Kidney epithelial cell (primary cell): ENCODE measurements around the gene TWF2. TPM values are rescaled to one million over a fixed set of nuclear protein-coding genes. Genes with fewer than 3 reads are reported as not detected.

Experiments used
- DNase-seq: peaks from one replicate; pipeline ENCODE4 v3.0.0-alpha.2; 2010; ENCODE audit warnings: low read depth
- H3K27me3 ChIP-seq: 2 replicates; pipeline ENCODE4 v1.6.0; 2011; ENCODE audit warnings: low read length; ENCODE audit not compliant: control insufficient read depth, insufficient read depth
- H3K36me3 ChIP-seq: 2 replicates; pipeline ENCODE4 v1.5.1; 2011; ENCODE audit warnings: low read length; ENCODE audit not compliant: control insufficient read depth, insufficient read depth
- H3K4me3 ChIP-seq: 2 replicates; pipeline ENCODE4 v1.5.1; 2011; ENCODE audit warnings: low read depth, mild to moderate bottlenecking, control low read depth, low read length
- total RNA-seq: library from RNA; depleted of rRNA; stranded (reverse); fragments of >200 nt; gene quantifications from 2 replicates; pipeline ENCODE4 v1.2.3, GENCODE V29; 2015
- TF ChIP-seq, protein P1 (sequence below): IDR thresholded peaks from 2 replicates; pipeline ENCODE4 v1.5.1; 2011; ENCODE audit warnings: mild to moderate bottlenecking, moderate library complexity, low read length, control low read depth, inconsistent platforms; ENCODE audit not compliant: insufficient read depth, poor library complexity, severe bottlenecking

TWF2 gene
- total RNA-seq, 1 donor from 2014 or later, result 159 TPM

DNA sequence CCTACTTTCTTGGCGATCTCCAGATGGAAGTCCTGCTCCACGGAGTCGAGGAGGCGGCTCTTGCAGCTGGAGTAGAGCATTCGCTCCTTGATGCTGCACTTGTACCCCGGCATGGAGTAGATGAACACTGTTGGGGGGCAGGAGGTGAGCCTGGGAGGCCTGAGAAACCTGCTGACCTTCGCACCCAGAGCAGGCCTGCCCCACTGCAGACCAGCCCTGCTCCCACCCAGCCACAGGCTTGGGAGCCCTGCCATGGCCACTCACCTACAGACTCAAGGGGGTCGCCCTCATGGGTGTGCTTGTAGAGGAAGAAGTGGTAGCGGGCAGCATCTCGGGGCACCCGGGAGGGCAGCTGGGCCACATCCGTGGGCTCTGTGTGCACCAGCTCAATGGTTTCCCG is 9.3 kb downstream of the TWF2 start:
- peaks cover 6% of the 10 kb centered on the region for H3K36me3 ChIP-seq
- DNase-seq, result no peak
- no peak overlapping the region for H3K4me3 ChIP-seq
- no peaks in the 10 kb centered on the region for H3K27me3 ChIP-seq
- TF ChIP-seq, protein P1, sequence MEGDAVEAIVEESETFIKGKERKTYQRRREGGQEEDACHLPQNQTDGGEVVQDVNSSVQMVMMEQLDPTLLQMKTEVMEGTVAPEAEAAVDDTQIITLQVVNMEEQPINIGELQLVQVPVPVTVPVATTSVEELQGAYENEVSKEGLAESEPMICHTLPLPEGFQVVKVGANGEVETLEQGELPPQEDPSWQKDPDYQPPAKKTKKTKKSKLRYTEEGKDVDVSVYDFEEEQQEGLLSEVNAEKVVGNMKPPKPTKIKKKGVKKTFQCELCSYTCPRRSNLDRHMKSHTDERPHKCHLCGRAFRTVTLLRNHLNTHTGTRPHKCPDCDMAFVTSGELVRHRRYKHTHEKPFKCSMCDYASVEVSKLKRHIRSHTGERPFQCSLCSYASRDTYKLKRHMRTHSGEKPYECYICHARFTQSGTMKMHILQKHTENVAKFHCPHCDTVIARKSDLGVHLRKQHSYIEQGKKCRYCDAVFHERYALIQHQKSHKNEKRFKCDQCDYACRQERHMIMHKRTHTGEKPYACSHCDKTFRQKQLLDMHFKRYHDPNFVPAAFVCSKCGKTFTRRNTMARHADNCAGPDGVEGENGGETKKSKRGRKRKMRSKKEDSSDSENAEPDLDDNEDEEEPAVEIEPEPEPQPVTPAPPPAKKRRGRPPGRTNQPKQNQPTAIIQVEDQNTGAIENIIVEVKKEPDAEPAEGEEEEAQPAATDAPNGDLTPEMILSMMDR, result no peak

DNA sequence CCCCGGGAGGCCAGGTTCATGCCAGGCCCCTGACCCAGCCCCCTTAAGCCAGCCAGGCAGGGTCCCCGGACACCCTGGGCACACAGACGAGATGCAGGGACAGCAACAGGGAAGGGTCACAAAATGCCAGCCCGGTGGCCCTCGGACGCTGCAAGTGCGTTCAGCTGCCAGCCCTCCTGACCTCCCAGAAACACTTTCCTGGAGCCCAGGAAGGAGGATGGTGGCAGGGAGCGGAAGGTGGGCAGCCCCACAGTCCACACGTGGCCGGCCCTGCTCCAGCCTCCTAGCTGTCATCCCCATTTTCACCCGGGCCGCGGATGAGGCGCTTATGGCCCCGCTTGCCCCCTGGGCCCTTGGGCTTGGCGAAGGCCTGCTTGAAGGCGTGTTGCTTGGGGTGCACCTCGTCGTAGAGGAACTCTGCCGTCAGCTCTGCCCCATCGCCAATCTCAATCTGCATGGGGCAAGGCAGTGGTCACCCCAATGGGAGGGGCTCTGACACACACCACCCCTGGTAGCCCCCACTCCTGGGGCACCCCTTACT is 10.1 kb downstream of the TWF2 start:
- peaks cover 6% of the 10 kb centered on the region for H3K36me3 ChIP-seq
- no peak overlapping the region for H3K4me3 ChIP-seq
- TF ChIP-seq, protein P1, result no peak
- no peak for DNase-seq
- H3K27me3 ChIP-seq, result no peaks in the 10 kb centered on the region

DNA sequence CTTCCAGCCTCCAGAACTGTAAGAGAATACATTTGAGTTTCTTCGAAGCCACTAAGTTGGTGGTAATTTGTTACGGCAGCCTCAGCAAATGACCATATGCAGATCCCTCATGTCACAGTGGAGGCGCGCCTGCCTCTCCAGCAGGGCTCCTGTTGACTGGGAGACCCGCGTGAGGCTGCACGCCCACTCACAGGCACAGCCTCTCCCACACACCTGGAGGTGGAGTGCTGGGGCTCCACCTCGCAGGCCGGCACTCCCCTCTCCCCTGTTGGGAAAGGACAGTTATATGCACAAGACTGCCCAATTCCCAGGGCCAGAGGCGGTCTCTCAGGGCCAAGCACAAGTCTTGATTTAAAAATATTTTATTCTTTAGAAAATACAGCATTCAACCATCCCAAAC is 10.7 kb downstream of the TWF2 start:
- peaks cover 6% of the 10 kb centered on the region for H3K36me3 ChIP-seq
- DNase-seq, result no peak

DNA sequence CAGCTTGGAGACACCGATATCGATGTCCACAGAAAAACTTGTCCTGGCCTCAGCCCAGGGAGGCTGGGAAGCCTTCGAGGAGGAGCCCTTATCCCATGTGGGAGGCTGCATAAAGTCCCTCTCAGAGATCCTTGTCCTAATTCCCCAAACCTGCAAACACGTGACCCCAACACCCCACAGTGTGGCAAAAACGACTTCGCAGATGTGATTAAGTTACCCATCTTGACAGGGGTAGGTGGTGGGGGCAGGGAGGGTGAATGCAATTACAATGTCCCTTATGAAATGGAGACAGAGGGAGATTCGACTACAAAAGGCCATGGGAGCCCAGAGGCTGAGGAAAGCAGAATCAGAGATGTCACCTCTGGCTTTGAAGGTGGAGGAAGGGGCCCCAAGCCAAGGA is 11.2 kb downstream of the TWF2 start:
- TF ChIP-seq, protein P1, result no peak
- DNase-seq, result no peak
- Histone ChIP-seq H3K4me3 (no peak overlapping the region), H3K27me3 (no peaks in the 10 kb centered on the region), H3K36me3 (peaks cover 6% of the 10 kb centered on the region)

More for the DNA sequence above, 10.7 kb downstream of the TWF2 start:
- Histone ChIP-seq H3K27me3 (no peaks in the 10 kb centered on the region), H3K4me3 (no peak overlapping the region)
- TF ChIP-seq, protein P1, result no peak

DNA sequence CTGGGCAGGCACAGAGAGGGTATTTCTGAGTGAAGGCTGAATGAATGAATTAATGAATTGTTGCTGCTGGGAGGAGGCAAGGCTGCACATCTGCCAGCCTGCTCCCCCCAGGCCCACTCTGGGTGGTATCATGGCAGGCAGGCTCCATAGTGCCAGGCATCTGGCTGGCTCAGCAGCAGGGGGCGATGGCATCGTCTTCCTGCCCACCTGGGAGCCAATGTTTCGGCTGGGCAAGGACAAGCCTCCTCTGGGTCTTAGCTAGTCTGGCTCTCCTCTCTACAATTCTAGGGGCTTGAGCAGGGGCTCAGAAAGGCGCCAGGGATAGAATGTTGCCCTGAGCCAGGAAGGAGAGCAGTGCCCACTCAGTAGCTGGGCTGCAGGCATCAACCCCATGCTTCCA is 11.8 kb downstream of the TWF2 start:
- Histone ChIP-seq H3K27me3 (no peaks in the 10 kb centered on the region), H3K4me3 (no peak overlapping the region), H3K36me3 (peaks cover 6% of the 10 kb centered on the region)
- TF ChIP-seq, protein P1, result peak; percentile 19
- DNase-seq, result no peak

DNA sequence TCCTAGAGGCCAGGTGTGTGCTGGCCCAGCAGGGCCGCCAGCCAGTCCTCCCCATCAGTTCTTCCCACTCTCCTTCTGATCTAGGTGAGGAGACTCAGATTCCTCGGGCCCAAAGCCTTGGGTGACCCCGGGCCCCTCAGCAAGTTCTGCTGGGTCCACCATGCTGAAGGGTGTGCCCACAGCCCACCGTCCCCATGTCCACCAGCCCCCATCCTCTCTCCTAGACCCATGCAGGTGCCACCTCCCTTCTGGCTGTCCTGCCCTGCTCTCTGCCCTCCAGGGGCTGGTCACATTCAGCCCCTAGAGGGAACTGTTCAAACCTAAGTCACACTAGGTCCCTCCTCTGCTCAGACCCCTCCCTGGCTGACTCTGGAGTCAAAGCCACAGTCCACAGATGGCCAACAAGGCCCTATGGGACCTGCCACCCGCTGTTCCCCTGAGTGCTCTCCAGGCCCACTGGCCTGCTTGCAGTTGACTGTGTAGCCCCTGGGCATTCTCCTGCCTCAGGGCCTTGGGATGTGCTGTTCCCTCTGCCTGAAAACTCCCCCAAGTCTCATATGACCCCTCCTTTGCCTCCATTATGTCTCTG is 12.6 kb downstream of the TWF2 start:
- DNase-seq, result no peak
- TF ChIP-seq, protein P1, result no peak
- H3K4me3 ChIP-seq, result no peak overlapping the region
- H3K27me3 ChIP-seq, result no peaks in the 10 kb centered on the region
- peaks cover 6% of the 10 kb centered on the region for H3K36me3 ChIP-seq
